Liver (tissue), 3 donors: Measurements from ENCODE around the gene PARD6A.

ENCODE experiments used
- FOXA1 ChIP-seq: IDR thresholded peaks from 2 replicates; pipeline ENCODE4 v1.6.1; 2016; ENCODE audit warnings: antibody characterized with exemption
- FOXA2 ChIP-seq: IDR thresholded peaks from 2 replicates; pipeline ENCODE4 v1.6.1; 2016; ENCODE audit warnings: antibody characterized with exemption
- HNF4G ChIP-seq: IDR thresholded peaks from 2 replicates; pipeline ENCODE4 v1.6.1; 2016; ENCODE audit warnings: antibody characterized with exemption
- JUND ChIP-seq, 2 donors: IDR thresholded peaks; 2 replicates each; pipeline ENCODE4 v1.6.1; 2016; ENCODE audit warnings: antibody characterized with exemption in 2 of 2
- RAD21 ChIP-seq, 2 donors: IDR thresholded peaks; 2 replicates each; pipeline ENCODE4 v1.6.1; 2016; ENCODE audit warnings: antibody characterized with exemption in 2 of 2, mild to moderate bottlenecking in 2 of 2
- SP1 ChIP-seq: IDR thresholded peaks from 2 replicates; pipeline ENCODE4 v1.6.1; 2018; ENCODE audit warnings: antibody characterized with exemption, mild to moderate bottlenecking
- TAF1 ChIP-seq: conservative IDR thresholded peaks from 2 replicates; pipeline ENCODE4 v1.6.1; 2016; ENCODE audit warnings: antibody characterized with exemption, mild to moderate bottlenecking
- YY1 ChIP-seq: IDR thresholded peaks from 2 replicates; pipeline ENCODE4 v1.6.1; 2016; ENCODE audit warnings: antibody characterized with exemption, mild to moderate bottlenecking
- TF ChIP-seq, protein P1 (sequence below): fragments of 150-350 bp; IDR thresholded peaks from 2 replicates; pipeline ENCODE4 v1.5.1; 2017; ENCODE audit warnings: improper control_type of control experiment, low read depth, low read length; ENCODE audit not compliant: missing input control
- TF ChIP-seq, protein P2 (sequence below): IDR thresholded peaks from 2 replicates; pipeline ENCODE4 v1.6.1; 2016; ENCODE audit warnings: antibody characterized with exemption, mild to moderate bottlenecking
- TF ChIP-seq, protein P3 (sequence below): IDR thresholded peaks from 2 replicates; pipeline ENCODE4 v1.6.1; 2016; ENCODE audit warnings: antibody characterized with exemption
- donor health status: healthy.
- donor health status: healthy.

DNA sequence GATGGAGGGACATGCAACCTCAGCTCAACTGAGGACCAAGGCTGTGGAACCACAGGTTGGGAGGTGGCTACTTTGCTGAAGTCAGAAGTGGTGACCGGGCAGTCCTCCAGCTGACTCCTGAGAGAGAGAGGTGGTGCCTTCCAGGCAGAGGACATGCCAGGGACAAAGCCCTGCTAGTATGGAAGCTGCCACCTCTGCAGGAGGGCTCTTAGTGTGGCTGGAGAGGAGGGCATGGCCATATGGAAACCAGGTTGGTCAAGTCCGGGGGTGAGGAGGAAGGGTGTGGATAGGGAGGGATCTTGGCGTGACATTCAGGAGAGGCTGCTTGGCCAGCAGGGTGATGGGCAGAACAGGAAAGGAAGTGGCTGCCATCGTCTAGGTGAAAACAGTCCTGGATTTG lies 11.5 kb downstream of the PARD6A start:
- TF ChIP-seq TAF1 (no peak), JUND (IDR thresholded peaks at IDR 0.05) (no peak), SP1 (no peak), YY1 (no peak), FOXA2 (no peak), RAD21 (IDR thresholded peaks at IDR 0.05) (no peak), FOXA1 (no peak), HNF4G (no peak)
- TF ChIP-seq, protein P1, sequence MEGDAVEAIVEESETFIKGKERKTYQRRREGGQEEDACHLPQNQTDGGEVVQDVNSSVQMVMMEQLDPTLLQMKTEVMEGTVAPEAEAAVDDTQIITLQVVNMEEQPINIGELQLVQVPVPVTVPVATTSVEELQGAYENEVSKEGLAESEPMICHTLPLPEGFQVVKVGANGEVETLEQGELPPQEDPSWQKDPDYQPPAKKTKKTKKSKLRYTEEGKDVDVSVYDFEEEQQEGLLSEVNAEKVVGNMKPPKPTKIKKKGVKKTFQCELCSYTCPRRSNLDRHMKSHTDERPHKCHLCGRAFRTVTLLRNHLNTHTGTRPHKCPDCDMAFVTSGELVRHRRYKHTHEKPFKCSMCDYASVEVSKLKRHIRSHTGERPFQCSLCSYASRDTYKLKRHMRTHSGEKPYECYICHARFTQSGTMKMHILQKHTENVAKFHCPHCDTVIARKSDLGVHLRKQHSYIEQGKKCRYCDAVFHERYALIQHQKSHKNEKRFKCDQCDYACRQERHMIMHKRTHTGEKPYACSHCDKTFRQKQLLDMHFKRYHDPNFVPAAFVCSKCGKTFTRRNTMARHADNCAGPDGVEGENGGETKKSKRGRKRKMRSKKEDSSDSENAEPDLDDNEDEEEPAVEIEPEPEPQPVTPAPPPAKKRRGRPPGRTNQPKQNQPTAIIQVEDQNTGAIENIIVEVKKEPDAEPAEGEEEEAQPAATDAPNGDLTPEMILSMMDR = no peak
- TF ChIP-seq, protein P2, sequence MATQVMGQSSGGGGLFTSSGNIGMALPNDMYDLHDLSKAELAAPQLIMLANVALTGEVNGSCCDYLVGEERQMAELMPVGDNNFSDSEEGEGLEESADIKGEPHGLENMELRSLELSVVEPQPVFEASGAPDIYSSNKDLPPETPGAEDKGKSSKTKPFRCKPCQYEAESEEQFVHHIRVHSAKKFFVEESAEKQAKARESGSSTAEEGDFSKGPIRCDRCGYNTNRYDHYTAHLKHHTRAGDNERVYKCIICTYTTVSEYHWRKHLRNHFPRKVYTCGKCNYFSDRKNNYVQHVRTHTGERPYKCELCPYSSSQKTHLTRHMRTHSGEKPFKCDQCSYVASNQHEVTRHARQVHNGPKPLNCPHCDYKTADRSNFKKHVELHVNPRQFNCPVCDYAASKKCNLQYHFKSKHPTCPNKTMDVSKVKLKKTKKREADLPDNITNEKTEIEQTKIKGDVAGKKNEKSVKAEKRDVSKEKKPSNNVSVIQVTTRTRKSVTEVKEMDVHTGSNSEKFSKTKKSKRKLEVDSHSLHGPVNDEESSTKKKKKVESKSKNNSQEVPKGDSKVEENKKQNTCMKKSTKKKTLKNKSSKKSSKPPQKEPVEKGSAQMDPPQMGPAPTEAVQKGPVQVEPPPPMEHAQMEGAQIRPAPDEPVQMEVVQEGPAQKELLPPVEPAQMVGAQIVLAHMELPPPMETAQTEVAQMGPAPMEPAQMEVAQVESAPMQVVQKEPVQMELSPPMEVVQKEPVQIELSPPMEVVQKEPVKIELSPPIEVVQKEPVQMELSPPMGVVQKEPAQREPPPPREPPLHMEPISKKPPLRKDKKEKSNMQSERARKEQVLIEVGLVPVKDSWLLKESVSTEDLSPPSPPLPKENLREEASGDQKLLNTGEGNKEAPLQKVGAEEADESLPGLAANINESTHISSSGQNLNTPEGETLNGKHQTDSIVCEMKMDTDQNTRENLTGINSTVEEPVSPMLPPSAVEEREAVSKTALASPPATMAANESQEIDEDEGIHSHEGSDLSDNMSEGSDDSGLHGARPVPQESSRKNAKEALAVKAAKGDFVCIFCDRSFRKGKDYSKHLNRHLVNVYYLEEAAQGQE = no peak
- TF ChIP-seq, protein P3, sequence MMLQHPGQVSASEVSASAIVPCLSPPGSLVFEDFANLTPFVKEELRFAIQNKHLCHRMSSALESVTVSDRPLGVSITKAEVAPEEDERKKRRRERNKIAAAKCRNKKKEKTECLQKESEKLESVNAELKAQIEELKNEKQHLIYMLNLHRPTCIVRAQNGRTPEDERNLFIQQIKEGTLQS = no peak
